Subcutaneous adipose tissue (tissue), 4 donors: Measurements from ENCODE around the gene GDPD1. TPM values are rescaled to one million over a fixed set of nuclear protein-coding genes. Genes with fewer than 3 reads are reported as not detected.

Source experiments
- CTCF ChIP-seq: fragments of 450-650 bp; IDR thresholded peaks from one replicate; pipeline ENCODE4 v1.5.1; 2016; ENCODE audit warnings: low read depth, mild to moderate bottlenecking, control low read depth, antibody characterized with exemption, moderate library complexity
- total RNA-seq, 4 donors: library from RNA; depleted of rRNA; stranded (reverse); fragments of >200 nt; gene quantifications; one replicate each; pipeline ENCODE4 v1.1.0, GENCODE V29; 2016

GDPD1 gene
- 1 to 10 TPM in 3 of 4 donors, under 1 TPM in 1; 0.94 to 4.0 (median 3.3) TPM for total RNA-seq

GRCh38 chr17:59220328-59221158 is at the start of gene GDPD1:
TSS of gene GDPD1 (plus strand) at chr17:59220511. CDS start at chr17:59220610, 99 bp downstream.
- no peak for TF ChIP-seq CTCF

GRCh38 chr17:59172436-59173004 is 47.8 kb upstream of the GDPD1 start:
- TF ChIP-seq CTCF = no peak

GRCh38 chr17:59174671-59175070 is 45.6 kb upstream of the GDPD1 start:
- no peak for TF ChIP-seq CTCF

- no peak for TF ChIP-seq CTCF
Measured at GRCh38 chr17:59175076-59175475, 45.2 kb upstream of the GDPD1 start.

GRCh38 chr17:59178266-59178985 is 41.9 kb upstream of the GDPD1 start:
- TF ChIP-seq CTCF = no peak

GRCh38 chr17:59180626-59181025 is 39.7 kb upstream of the GDPD1 start:
- TF ChIP-seq CTCF = no peak

GRCh38 chr17:59181481-59181880 is 38.8 kb upstream of the GDPD1 start:
- TF ChIP-seq CTCF = no peak
